AML-193 (cell line): ENCODE data around the gene CELF2.

ENCODE experiments used
- DNase-seq, 2 experiments: peaks; one replicate each; lab custom pipeline; 2025; lab: John Stamatoyannopoulos, UW

CELF2 gene

DNA sequence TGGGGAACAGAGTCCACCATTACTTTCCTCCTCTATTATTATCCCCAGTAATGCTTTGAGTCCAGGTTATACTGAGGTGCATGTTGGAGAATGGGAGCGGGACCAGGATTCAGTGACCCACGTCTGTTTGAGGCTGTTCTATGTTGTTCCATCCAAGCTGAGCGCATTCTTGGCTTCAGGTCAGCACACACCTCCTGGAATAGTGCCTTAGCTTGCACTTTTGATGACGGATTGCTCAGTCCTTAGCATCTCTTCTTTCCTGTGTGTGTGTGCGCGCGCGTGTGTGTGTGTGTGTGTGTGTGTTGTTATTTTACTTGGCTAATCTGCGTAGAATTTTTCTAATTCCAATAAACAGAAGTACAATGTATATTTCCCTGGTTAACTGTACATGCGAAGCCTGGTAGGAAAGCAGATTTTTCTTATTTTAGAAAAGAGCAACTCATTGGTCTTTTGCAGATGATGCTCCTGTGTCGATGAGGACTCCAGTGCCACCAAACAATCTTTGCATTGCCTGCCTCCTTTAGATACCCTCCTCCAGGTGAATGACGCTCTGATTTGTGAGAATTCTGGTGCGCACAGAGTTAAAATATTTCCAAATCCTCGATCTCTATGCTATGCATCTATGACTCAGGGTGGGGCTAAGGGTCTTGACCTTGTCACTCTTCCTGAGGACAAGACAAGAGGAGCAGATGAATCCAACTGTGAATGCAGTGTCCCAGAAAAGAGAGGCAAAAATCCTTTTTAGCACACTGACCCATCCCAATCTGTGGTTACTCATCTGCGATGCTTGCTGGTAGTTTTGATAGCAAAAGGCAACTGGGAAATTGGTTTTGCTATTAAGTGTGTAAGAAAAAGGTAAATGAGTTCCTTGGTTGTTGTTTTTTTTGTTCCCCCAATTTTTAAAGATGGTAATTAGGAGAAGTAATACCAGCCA lies 13.3 kb upstream of the CELF2 start:
- DNase-seq, result no peak

DNA sequence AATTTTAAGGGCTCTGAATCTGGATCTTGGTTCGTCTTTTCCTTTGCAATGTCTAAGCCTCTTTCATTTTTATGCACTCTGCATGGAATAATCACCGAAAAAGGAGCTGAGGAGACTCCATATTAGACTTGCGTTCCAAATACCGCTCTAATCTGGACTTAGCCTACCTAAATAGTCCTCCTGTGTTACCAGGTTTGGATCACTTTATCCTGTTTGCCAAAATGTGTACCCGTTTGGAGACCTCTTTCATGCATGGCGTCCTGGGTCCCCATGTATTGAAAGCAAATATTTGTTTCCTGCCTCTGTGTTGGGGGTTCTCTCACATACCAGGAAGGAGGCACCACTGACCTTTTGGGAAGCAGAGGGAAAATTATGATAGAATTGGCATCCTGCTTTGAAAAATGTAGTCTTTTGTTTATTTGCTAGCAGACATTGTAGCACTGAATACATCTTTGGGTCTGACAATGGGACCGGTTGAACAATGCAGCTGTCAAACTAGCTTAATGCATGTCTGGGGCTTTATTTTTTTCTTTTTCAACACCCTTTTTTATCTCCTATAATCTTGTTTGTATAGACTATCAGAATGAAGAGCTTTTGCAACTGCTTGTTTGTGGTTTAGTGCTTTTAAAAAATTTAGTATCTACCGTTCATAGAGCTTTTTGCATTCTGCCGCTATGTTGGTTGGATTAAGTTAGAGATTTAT lies 11.8 kb upstream of the CELF2 start:
- DNase-seq, result no peak

DNA sequence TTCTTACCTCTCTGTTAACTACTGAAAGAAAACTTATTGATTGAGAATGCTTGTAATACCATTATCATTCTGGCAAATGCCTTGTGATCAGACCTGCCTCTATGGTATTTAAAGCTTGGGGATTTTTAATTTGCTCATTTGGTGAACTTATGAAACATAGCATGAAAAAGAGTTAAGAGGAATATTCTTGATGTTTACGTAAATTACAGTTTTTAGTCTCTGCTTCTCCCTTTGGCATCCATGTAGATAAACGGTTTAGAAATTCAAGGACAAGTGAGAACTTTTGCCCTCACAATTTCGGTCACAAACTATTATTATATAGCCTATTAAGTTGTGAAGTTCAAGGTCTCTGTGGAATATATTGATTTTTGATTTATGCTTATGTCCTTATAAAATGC lies 11.2 kb upstream of the CELF2 start:
- DNase-seq, result no peak

DNA sequence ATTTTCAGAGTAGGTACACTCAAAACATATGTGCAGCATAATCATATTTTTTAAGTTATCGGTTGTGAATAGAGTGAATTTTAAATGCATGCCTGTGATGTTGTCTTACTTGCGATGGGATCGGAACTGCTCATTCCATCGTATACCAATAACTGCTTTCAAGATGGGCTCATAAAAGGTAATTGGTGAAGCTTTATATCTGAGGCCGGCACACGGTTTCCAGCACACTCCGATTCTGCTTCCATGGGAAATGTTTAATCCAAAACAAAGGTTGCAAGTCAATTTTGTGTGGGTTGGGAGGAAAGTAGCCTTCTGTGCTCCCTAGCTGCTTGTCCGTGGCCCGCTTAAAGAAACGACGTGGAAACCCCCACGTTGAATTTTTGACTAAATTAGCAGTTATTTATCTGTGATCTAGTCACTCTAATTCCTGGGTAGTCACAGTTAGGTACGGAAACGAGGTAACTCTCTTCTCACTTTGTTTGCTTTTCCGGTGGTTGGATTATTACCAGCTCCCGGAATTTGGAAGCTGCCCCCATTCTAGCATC lies 10.1 kb upstream of the CELF2 start:
- no peak for DNase-seq

DNA sequence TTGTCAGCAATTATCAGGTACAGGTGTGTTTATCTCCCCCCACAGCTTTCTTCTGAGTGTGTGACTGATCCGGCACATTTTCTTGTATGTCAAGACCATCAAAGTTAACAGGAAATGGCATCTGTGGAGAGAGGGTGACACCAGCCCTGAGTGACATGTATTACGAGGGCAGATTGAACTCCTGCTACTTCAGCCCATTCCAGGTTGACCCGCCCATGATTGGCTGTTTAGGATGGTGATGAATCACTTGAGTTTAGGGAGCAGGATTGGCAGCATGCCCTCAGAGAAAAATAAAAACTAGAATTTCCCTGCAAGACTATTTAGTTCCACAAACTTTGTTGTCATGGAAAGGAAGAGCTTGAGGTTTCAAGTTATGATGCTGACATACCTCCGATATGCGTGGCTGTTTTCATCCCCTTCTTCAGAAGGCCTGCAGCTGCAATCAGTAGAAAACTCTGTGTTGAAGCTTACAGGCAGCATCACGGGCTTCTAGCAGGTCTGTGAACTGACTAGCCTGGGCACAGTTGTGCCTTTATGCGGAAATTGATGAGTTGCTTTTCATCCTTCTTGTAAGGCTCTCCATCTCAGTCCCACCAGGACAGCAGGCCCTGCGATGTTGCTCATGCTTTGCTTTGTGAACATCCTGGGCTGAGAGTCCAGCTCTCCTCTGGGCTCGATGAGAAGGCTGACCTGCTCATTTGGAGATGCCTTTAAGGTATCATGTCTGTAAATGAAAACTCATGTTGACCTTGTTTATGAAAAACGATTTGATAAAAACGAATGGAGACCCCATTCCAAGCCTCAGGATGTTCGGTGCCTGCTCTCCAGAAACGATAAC lies 8.0 kb upstream of the CELF2 start:
- no peak for DNase-seq

DNA sequence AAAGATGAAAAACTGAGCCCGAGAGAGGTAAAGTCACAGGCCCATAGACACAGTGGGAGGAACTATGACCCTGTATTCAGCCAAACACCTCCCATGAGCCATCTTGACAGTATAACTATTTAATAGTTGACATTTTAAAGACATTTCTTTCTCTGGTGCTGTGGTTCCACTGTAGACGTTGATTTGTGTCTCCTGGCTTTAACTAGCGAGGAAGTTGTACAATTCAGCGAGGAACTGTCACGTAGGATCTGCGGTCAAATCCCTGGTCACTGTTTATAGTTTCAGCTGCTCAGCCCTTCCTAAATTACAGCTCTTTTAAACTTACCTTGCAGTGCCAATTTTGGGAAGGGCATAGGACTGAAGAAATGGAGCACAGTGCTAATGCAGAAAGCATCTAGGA lies 7.1 kb upstream of the CELF2 start:
- DNase-seq, result no peak

DNA sequence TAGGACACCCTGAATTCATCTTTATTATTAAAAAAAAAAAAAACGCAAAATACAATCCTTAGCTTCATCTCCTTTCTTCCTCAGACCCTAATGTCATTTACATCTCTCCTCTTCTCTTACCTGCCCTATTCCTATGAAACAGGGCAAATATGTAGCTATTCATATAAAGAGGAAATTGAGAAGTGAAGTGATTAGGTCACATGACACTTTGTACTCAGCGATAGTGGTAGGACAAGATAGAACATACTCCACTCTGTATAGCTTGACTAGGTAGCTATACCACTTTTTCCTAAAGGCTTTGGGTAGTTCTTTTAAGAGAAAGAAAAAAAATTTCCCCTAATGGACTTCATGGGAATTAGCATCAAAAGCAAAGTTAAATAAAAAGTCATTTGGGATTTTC lies 6.2 kb upstream of the CELF2 start:
- DNase-seq, result no peak

DNA sequence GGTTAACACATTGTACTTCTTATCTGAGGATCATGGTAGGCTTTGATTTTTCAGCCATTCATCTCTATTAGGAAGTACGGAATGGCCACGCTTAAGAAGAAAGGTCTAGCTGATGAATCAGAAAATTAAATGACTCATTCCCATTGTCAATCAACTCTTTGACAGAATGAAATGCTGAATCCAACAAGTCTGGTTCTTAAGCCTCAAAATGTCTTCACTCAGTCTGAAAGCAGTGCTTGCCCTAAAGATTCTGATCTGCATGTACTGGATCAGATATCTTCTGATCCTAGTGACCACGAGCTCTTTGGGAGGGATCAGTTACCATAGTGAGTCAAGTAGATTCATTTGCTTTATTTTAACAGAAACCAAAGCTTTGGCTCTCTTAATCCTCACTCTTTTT lies 5.7 kb upstream of the CELF2 start:
- DNase-seq, result no peak

DNA sequence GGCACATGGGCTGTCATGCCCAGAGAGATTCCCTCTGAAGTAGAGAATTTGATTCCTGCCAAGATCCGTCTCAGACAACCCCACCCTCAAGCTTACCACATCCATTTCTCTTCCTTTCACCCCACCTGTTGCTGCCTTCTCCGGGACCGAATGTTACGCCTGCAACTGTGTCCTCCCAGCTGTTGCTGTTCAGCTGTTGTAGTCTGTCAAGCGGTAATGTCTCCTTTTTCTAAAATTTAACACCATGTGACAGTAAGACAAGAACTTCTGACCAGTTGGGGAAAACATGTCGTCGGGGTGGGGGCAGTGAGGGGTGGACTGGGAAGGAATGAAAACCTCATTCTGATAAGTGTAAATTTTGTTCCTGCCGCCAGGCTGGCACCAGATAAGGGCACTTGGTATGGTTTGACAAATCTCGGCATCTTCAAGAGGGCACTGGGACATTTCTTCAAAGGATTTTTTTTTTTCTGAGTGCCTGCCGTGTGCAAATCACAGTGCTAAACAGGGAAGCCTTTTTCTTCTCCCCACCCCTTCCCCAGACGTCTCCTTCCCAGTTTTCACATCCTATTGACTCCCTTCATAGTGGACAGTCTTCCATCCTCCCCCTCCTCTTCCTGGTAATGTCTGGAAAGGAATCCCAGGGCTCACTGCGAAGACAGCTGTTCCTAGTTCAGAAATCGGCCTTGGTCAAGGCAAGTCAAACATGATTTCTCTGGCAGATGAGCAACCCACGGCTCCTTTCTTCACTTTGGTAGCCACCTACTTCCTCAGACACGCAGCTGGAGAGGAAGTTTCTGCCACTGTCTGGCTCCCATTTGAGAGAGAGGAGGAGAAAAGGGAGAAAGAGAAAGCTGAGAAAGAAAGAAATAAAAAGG lies 5.0 kb upstream of the CELF2 start:
- DNase-seq, result no peak

DNA sequence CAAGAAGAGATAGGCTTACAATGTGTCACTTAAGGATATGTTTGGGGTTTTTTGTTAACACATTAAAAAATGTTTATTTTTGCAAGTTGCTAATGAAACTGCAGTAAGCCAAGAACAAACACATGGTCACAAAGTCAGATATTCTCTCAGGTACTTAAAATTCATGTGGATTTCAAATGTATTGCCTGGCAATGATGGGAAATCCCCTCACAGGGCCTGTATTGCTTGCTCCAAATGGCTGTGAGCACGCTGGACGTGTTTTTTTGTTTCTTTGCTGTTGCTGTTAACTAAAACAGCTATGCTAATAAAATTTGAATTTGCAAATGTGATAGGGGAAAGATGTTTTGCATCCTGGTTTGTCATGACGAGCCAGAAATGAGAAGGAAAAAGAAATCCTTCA lies 3.8 kb upstream of the CELF2 start:
- DNase-seq, result no peak

DNA sequence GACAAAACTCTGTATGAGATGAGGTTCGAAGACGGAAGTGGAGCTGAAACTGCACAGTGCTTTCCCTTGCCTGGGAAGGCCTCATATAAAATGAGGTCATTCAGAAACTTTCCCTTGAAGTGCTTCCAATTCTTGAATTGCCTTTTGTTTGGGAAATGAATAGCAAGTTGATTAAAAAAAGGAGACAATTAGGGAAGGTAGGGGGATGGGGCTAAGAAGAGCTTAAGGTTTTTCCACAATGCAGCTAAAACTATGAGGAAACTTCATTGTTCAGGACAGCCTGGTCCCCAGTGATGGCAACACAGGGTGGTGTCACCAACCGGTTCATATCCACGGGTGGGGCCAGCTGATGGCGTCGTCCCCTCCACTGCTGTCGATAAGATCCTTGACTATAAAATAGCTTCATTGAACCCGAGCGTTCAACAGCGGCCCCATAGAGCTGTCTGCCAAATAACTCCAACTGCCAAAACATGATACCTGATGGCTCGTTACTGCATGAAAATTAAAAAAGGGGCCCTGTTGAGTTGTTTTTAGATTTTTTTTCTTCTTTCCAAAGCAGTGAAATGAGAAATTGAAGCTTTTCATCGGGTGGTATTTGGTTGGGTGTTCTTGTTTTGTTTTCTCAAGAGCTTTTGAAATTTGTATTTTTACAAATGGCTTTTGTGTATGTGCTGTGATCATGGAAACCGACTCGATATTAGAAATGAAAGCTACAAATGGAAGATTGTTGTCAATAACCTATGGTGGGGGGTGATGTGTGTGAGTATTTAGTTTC lies 2.8 kb upstream of the CELF2 start:
- no peak for DNase-seq

DNA sequence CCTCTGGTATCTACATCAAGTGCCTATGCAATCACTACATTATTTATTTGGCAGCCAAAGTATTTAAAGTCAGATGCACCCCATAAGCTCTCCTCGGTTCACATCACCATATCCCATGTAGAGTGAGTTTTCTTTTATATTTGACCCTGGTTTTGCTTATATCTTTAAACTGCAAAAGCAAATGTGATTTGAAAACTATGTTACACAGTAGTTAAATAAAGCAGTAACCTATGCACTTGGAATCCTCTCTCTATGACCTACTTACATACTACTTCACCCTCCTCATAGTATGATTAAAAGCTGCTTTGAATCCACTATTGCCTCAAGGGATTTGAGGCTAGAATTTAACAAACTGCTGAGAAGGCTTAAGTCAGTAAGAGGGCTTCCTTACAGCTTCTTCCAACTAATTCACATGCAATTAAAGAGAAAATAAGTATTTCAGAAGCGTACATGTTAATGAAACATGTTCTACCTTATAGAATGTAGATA lies 2.2 kb upstream of the CELF2 start:
- no peak for DNase-seq

DNA sequence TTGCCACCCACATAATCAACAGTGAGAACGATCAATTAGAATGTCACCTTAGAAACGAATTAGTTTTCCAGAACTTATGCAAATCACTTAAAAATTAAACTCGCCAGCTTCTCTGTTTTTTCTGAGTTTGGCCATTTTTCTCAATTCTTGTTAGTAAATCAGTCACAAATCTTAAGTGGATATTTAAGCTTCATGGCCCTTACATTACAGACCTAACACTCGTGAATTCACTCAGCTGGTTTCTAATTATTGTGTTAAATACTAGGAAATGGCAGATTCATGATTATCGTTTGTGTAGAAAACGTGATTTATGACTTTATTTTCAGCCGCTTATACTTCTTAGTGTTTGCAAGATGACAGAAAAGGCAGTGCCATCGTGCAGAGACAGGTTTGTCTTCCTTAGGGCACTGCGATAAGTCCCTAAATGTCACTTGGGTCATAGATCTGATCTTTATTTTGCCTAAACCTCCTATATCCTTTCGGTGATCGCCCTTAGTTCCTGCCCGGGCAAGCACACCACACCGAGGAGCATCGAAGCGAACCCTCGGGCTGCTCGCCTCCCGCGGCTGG lies 587 bp upstream of the CELF2 start:
- DNase-seq, result no peak

DNA sequence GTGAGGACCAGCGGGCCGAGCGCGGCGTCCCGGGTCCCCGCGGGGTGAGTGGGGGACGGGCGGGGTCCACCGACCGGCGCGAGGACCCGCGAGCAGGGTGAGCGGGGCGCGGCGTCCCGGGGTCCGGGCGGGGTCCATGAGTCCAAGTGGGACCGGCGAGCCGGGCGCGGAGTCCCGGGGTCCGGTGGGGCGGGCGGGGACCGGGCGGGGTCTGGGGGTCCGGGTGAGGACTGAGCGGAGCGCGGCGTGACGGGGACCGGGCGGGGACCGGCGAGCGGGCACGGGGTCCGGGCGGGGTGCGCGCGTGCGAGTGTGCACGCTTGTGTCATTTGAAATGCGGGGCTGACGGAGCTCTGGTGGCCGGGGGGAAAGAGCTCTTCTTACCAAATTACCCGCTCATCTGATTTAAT lies 765 bp downstream of the CELF2 start:
- no peak for DNase-seq

DNA sequence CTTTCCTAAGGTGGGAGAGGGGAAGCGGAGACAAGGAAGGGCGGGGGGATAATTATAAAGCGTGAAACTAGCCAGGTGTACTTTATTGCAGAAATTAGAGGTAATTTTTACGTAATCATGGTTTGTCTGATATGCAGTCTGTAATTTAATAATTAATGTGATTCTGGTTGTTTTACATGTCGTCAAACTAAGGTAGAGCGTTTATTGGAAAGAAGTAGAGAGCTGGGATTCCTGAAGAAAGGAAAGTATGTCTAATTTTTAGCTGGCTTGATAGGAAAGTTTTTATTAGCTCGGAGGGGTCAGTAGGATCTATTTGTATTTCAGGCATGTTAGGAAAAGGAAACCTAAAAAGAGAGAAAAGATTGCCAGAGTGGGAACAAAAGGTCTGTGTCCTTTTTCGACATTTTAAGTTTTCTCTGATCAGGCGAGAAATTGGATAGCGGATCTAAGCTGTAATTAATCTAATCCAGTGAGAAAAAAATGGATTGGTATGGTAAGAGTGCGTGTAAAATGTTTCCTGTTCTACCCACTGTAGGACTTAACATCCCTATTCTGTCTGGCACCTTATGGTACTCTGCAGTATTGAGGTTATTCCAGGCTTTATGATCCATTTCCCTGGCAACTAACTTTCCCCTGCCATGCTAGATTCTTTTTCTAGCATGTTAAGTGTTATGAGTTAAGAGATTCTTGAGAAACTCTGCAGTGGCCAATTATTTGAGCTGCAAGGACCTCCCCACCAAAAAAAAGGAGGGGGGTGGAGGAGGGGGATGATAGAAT lies 1.4 kb downstream of the CELF2 start:
- no peak for DNase-seq

DNA sequence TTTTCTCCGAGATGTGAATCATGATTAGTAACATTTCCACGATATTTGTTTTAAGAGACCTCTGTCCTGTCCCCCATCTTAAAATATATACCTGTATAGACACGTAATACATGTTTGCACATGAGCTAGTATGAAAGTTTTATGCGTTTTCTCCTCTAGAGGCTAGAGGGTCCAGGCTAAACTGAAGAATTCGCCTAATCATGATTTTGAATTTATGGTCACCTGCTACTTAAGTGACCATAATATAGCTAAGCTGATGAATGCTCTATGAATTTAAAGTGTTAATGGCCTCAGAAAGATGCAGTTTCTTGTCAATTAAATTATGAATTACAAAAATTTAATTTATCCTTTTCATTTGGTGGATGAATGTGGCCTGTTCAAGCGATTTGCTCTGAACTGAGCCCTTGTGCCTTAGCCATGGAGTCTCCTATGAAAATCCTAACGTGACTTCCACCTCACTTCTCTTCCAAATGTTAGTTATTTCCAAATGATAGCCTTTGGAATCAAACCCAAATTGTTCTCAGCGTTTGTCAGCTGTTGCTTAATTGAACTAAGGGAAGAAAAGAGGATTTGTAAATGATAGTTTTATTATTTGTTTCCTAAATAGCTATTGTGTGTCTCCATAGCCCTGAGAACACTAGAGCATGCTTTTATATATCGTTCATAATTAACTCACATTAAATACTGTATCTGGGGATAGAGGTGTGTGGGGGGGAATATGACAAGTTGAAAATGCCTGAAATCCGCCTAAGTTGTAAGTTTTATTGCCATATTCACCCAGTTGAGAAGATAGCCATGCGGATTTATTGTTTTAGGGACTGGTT lies 2.3 kb downstream of the CELF2 start:
- no peak for DNase-seq

DNA sequence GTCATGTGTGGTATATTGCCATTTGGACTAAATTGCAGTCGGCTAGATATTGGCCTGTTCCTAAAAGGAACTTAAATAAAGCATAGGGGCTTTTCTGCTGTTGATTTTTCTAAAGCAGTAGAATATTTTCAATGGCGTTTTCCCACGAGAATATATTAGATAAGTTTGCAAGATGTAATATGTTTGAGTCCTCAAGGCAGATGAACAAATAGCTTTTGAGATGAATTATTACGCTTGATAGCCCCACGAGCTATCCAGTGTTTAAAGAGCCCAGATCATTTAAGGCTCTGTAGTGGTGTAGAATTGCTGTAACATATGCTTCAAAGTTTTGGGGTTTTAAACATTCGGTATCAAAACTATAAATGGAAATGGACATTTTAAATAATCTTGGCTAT lies 2.9 kb downstream of the CELF2 start:
- DNase-seq, result no peak

DNA sequence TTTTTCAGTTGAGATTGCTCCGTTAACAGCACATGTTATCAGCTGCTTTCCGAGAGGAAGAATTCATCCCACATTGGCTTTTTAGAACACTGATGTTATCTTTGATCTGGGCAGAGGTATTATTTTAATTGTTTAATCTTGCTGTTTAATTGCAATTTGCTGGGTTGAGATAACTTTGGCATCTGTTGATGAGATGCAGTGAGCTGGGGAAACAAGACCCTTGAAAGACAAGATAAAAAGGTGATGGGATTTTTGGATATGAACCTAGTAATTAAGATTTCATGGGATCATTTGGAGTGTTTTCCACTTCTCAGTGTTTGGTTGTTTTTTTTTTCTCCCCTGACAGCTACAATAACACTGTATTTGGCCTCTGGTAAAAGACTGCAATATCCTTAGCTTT lies 4.5 kb downstream of the CELF2 start:
- DNase-seq, result no peak
